SK-N-DZ (cell line): ENCODE data around the gene NUP214.
"Not testable (repeated sequence)": the region's sequence is repeated elsewhere in the genome, so short reads cannot be mapped to it uniquely, and the experiment has no call there.

Experiments used
- DNase-seq: peaks from one replicate; pipeline ENCODE4 v3.0.0-alpha.2; 2015; ENCODE audit warnings: low spot score

The NUP214 gene

DNA sequence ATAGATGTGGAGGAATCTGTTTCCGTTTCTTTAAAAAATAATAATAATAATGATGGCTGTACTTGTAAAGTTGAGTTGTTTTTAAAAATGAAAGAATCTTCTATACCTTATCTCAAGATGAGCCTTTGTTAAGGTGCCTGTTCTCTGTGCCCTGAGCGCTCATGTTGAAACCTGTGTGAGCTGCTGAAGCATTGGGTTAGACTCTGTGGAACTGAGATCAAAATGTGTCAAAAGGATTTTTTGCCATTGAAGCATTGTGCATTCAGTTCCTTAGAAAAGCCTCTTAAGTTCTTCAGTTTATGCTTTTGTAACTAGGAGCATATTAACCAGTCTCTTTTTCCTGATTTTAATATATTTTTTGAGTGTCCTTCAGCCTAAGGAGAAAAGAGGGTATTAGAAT is 67.7 kb downstream of the NUP214 start:
- no peak for DNase-seq

DNA sequence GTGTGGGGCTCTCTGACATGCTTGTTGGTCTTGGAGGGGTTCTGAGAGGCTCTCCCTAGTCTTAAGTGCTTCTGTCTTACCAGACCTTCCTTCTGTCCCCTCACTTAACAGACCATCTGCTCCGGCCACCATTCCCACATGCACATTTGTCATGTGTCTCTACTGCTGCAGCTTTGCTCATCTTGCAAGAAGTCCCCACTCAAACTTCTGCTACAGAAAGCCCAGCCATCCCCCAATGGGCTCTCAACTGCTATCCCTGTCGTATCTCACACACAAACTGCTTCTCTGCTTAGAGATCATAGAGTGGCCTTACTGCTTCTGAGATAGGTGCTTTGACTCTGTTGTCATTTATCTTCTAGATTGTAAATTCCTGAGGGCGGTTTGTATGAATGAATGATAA is 69.4 kb downstream of the NUP214 start:
- no peak for DNase-seq

- DNase-seq: no peak
These were observed 72.0 kb downstream of the NUP214 start for GRCh38 chr9:131197160-131197911.

DNA sequence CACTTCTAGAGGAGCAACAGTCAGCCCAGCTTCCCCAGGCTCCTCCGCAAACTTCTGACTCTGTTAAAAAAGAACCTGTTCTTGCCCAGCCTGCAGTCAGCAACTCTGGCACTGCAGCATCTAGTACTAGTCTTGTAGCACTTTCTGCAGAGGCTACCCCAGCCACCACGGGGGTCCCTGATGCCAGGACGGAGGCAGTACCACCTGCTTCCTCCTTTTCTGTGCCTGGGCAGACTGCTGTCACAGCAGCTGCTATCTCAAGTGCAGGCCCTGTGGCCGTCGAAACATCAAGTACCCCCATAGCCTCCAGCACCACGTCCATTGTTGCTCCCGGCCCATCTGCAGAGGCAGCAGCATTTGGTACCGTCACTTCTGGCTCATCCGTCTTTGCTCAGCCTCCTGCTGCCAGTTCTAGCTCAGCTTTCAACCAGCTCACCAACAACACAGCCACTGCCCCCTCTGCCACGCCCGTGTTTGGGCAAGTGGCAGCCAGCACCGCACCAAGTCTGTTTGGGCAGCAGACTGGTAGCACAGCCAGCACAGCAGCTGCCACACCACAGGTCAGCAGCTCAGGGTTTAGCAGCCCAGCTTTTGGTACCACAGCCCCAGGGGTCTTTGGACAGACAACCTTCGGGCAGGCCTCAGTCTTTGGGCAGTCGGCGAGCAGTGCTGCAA is 72.8 kb downstream of the NUP214 start:
- DNase-seq: no peak

DNA sequence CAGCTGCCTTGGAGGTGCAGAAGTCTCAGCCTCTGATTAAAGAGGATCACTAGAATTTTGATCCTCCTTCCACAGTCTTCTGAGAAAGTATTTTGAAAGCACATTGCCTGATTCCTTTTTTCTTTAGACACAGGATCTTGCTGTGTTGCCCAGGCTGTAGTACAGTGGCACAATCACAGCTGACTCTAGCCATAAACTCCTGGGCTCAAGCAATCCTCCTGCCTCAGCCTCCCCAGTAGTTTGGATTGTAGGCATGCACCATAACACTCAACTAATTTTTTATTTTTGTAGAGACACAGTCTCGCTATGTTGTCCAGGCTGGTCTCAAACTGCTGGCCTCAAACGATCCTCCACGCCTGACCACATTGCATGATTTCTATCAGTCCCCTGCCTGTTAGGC is 76.5 kb downstream of the NUP214 start:
- DNase-seq: no peak

GRCh38 chr9:131203431-131204218 is 78.2 kb downstream of the NUP214 start:
- DNase-seq: no peak

DNA sequence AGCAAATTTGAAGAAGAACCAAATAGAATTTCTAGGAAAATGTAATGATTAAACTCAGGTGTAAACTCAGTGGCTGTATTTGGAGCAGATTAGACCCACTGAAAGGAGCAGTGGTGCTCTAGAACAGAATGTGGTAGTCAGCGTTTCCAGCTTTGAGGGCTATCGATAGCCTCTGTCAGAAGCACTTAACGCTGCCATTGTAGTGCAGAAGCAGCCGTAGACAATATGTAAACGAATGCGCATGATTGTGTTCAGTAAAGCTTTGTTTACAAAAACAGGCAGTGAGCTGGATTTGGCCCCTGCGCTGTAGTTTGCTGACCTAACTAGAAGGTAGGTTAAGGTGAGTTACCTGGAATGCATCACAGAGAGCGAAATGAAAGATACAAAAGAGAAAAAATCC is 78.9 kb downstream of the NUP214 start:
- no peak for DNase-seq

- no peak for DNase-seq
These were observed 81.1 kb downstream of the NUP214 start for GRCh38 chr9:131206495-131206894.

- DNase-seq: not testable (repeated sequence)
These were observed 86.5 kb downstream of the NUP214 start for GRCh38 chr9:131211920-131212319.

GRCh38 chr9:131214286-131214856 is 89.0 kb downstream of the NUP214 start:
- no peak for DNase-seq

DNA sequence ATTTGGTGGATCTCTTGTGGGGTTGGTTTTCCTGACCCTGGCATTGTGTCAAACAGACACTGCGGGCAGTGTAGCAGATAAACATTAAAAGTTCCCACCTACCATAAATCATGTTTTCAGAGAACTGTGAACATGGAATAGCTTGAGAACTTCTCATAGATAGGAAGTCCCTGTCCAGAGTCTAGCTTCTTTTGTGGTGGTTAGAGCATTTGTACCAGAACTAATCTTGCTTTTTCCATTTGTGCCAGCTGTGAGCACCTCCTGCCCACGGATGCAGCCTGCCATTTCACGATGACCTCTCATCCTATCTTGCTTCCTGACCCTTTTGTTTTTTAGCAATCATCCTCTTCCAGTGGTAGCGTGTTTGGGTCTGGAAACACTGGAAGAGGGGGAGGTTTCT is 89.5 kb downstream of the NUP214 start:
- no peak for DNase-seq

DNA sequence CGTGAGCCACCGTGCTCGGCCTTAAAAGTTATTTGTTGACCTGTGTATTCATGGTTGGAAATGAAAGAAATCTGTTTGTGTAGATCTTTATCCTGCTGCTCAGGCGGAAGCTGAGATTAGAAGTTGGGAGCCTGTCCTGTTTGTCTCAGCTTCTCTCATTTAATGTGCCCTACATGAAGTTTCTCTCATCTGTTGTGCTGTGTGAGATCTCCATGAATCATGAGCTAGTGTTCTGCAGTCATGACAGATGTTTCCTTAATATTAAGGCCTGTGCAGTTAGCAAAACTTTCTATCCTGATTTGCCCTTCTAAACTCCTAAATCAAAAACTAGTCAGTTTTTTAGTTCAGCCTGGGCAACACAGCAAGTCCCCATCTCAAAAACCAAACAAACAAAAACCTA is 91.4 kb downstream of the NUP214 start:
- DNase-seq: no peak

GRCh38 chr9:131217331-131218031 is 92.1 kb downstream of the NUP214 start:
- DNase-seq: no peak

GRCh38 chr9:131218370-131218769 is 93.0 kb downstream of the NUP214 start:
- no peak for DNase-seq

DNA sequence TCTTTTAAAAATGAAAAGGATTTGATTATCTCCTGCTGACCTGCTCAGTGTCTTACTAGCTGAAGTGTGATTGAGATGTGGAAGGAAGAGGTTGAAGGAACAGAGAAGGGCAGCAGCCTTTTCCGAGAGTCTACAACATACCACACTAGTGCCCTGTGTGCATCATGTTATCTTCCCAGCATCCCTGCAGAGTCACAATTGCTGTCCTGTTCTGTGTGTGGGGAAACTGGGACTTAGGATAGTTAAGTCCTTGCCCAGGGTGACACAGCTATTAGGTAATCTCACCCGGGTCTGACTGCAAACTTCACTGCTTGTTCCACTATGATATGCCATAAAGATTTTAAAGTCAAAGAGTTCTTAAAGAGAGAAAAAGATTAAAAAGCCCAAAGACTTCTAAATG is 95.1 kb downstream of the NUP214 start:
- no peak for DNase-seq

DNA sequence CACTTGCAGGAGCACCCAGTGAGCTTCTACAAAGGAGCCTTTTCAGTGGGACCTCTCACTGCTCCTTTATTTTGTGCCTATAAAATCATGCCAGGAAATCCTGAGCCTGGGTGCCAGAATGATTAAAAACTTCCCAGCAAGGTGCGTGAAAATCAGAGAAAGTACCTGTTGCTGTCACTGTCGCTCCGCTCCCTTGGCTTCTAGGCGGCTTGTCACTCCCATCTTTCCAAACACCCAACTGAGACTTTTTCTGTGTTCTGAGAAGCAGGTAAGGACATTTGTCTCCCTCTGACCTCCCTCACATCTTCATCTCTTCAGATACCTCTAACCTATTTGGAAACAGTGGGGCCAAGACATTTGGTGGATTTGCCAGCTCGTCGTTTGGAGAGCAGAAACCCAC is 97.1 kb downstream of the NUP214 start:
- DNase-seq: no peak

DNA sequence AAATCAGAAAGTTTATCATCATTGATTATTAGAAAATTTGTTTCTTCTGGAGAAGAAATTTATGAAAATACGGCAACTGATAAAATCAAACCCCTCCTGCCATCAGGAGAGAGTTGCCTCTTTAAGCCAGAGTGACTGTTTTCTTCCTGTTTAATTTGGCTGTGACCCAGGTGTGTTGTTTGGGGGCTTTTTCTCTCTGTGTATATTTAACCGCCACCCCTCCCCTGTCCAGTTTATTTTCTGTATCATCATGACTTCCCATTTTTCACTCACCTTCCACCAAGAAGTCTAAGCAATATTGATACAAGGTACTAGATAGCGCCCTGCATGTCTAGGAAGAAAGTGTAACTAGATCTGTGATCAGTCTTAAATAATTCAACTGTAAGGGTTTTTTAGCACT is 100.8 kb downstream of the NUP214 start:
- DNase-seq: no peak

DNA sequence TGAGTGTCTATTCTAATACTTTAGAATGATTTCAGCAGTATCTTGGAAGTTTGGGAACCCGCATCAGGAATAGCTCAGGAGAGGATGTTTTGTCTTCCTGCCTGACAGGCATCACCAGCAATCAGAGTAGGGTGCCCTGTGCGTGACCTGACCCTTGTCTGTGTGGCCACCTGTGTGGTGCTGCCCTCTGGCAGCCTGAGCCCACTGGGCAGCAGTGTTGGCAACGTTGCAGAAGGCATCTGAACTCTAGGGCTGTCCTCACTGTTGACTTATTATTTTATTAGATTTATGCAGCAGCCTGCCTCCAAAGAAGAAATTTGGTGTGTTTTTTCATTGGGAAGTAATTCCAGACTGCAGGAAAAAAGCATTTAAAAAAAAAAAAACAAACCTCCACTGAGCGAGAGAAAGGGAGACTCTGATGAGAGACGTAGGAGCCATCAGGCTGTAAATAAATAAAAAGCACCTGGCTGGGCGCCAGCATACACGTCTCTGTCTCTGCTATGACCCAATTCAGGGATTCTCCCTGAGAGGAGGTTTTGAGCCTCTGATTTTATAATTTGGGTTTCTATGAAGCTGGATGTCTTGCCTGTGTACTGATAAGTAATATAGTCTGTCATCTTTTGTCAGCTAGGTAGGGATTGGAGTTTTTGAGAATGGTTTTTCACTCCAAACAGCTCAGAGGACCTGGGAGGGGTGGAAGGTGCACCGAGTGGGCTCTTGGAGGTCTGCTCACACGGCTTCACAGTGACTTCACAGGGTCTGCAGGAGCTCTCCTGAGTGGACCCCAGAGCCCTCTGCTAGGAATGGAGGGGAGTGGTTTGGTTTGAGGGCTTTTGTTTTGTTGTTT is 101.9 kb downstream of the NUP214 start:
- no peak for DNase-seq

- no peak for DNase-seq
These were observed 102.6 kb downstream of the NUP214 start for GRCh38 chr9:131227959-131228460.

GRCh38 chr9:131228988-131229387 is 103.6 kb downstream of the NUP214 start:
- no peak for DNase-seq
